A673 (cell line): ENCODE measurements around the gene CBX2. TPM values are rescaled to one million over a fixed set of nuclear protein-coding genes. Genes with fewer than 3 reads are reported as not detected.

Source experiments
- BruUV-seq: library from RNA; stranded (reverse); fragments of 400-500 nt; replicated peaks from 2 replicates; lab custom pipeline; 2021; lab: Mats Ljungman, UMichigan
- CTCF ChIA-PET: fragments of 300-600 bp; sonication (Branson Sonifier 250); formaldehyde crosslinking; loops from one replicate; lab custom pipeline; 2022; ENCODE audit warnings: antibody characterized with exemption; lab: Charles Lee
- POLR2A ChIA-PET: fragments of 300-600 bp; sonication (Branson Sonifier 250); formaldehyde crosslinking; loops from one replicate; lab custom pipeline; 2022; ENCODE audit warnings: antibody characterized with exemption; ENCODE audit not compliant: low non-redundant PET; lab: Charles Lee
- DNase-seq: peaks from one replicate; pipeline ENCODE4 v3.0.0-alpha.2; 2015; ENCODE audit warnings: low spot score
- H3K27ac ChIP-seq: fragments of 200-600 bp; sonication (generic); 2 replicates; pipeline ENCODE4 v1.5.1; 2016; ENCODE audit warnings: mixed run types, low read depth, mild to moderate bottlenecking, mixed read lengths, antibody characterized with exemption, low read length; ENCODE audit not compliant: poor library complexity, severe bottlenecking
- H3K27me3 ChIP-seq: fragments of 200-600 bp; sonication (generic); replicated peaks from 2 replicates; pipeline ENCODE4 v1.6.1; 2017; ENCODE audit warnings: mixed run types, low read depth, mild to moderate bottlenecking, mixed read lengths, antibody characterized with exemption, low read length; ENCODE audit not compliant: insufficient read depth, poor library complexity
- H3K36me3 ChIP-seq: fragments of 200-600 bp; sonication (generic); 2 replicates; pipeline ENCODE4 v1.6.1; 2016; ENCODE audit warnings: mixed run types, mild to moderate bottlenecking, mixed read lengths, antibody characterized with exemption, low read length; ENCODE audit not compliant: insufficient read depth, poor library complexity, severe bottlenecking
- H3K4me1 ChIP-seq: fragments of 200-600 bp; sonication (generic); 2 replicates; pipeline ENCODE4 v1.6.1; 2017; ENCODE audit warnings: mixed run types, mild to moderate bottlenecking, mixed read lengths, antibody characterized with exemption, low read length; ENCODE audit not compliant: insufficient read depth, poor library complexity, severe bottlenecking
- H3K4me3 ChIP-seq: fragments of 200-600 bp; sonication (generic); 2 replicates; pipeline ENCODE4 v1.5.1; 2016; ENCODE audit warnings: low read depth, mixed run types, mild to moderate bottlenecking, mixed read lengths, low read length; ENCODE audit not compliant: poor library complexity, severe bottlenecking
- H3K9me3 ChIP-seq: fragments of 200-600 bp; sonication (generic); 2 replicates; pipeline ENCODE4 v1.6.1; 2016; ENCODE audit warnings: mixed run types, low read depth, mild to moderate bottlenecking, mixed read lengths, antibody characterized with exemption, low read length; ENCODE audit not compliant: poor library complexity, severe bottlenecking
- CTCF ChIP-seq: fragments of 300-800, 200-600 bp; sonication (generic); conservative IDR thresholded peaks from 2 replicates; pipeline ENCODE4 v1.5.1; 2017; ENCODE audit warnings: low read depth, mild to moderate bottlenecking, antibody characterized with exemption, low read length, moderate library complexity, mixed read lengths
- EZH2 ChIP-seq: fragments of 200-600 bp; sonication (generic); IDR thresholded peaks from 2 replicates; pipeline ENCODE4 v1.6.1; 2017; ENCODE audit warnings: borderline replicate concordance, low read depth, mild to moderate bottlenecking, mixed read lengths, antibody characterized with exemption, low read length; ENCODE audit not compliant: poor library complexity, severe bottlenecking
- intact Hi-C: fragments of 100-400 bp; cut with micrococcal nuclease; formaldehyde crosslinking; loops from one replicate; pipeline ENCODE4 v1.10.0; 2022; ENCODE audit not compliant: unreplicated experiment
- total RNA-seq: library from RNA; stranded (reverse); gene quantifications from 2 replicates; pipeline ENCODE4 v1.2.3, GENCODE V29; 2021

CBX2 gene
- total RNA-seq, 1 experiment from 2014 or later, result 59.5 TPM

GRCh38 chr17:79735096-79735495 lies 42.9 kb upstream of the CBX2 start:
- Histone ChIP-seq H3K27ac (no peak overlapping the region), H3K4me3 (no peak overlapping the region), H3K9me3 (no peaks in the 10 kb centered on the region), H3K27me3 (no peaks in the 10 kb centered on the region), H3K4me1 (no peaks in the 10 kb centered on the region), H3K36me3 (no peaks in the 10 kb centered on the region)
- CTCF ChIA-PET, result no interaction called here
- POLR2A ChIA-PET, result no interaction called here
- intact Hi-C loops, result no loop called here
- no TSS peak for BruUV-seq
- DNase-seq, result no peak
- TF ChIP-seq CTCF (no peak), EZH2 (no peak)

DNA sequence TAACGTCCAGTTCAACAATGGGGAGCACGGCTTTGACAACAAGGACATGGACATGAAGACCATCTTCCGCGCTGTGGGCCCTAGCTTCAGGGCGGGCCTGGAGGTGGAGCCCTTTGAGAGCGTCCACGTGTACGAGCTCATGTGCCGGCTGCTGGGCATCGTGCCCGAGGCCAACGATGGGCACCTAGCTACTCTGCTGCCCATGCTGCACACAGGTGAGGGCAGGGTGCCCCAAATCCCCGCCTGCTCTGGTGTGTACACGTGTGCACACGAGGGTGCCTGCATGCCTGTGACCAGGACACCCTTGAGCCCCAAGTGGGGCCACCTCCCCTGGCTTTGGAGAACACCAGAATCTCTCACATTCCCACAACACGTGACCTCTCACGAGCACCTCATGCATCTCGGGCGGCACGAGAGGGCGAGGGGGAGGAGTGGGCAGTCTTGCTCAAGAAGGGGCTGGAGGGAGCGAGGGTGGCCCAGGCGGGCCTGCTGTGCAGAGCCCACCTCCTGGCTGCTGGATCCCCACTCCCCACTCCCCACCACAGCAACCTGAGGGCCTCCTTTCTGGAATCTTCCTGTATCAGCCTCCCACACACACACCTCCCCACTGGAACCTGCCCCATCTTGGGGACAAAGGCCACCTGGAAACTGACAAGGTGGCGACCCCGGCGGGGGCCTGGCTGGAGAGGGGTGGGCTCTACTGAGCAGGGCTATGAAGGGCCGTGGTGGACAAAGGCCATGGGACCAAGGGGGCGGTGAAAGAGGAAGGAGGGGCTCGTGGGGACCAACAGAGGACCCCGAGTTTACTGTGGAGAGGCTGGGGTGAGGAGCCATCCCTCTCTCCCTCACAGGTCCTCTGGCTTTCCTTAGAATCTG lies 40.7 kb upstream of the CBX2 start:
- H3K27ac ChIP-seq, result no peak overlapping the region
- no peaks in the 10 kb centered on the region for H3K9me3 ChIP-seq
- POLR2A ChIA-PET, result no interaction called here
- no peaks in the 10 kb centered on the region for H3K27me3 ChIP-seq
- TF ChIP-seq CTCF (no peak), EZH2 (no peak)
- no TSS peak for BruUV-seq
- H3K4me3 ChIP-seq, result no peak overlapping the region
- H3K36me3 ChIP-seq, result no peaks in the 10 kb centered on the region
- intact Hi-C loops, result no loop called here
- CTCF ChIA-PET, result no interaction called here
- DNase-seq, result no peak
- H3K4me1 ChIP-seq, result peaks cover 6% of the 10 kb centered on the region

GRCh38 chr17:79737922-79738578 lies 39.9 kb upstream of the CBX2 start:
- no peak for DNase-seq
- no peak for TF ChIP-seq EZH2
- TF ChIP-seq CTCF, result no peak
- no peaks in the 10 kb centered on the region for H3K27me3 ChIP-seq
- POLR2A ChIA-PET, result no interaction called here
- H3K27ac ChIP-seq, result no peak overlapping the region
- CTCF ChIA-PET, result interaction anchor here (0.7 kb wide), 1 partner anchor 794 kb away, joined by 4 read pairs; no protein-coding TSS in a partner anchor
- BruUV-seq, result no TSS peak
- intact Hi-C loops, result no loop called here
- H3K36me3 ChIP-seq, result no peaks in the 10 kb centered on the region
- no peaks in the 10 kb centered on the region for H3K9me3 ChIP-seq
- no peak overlapping the region for H3K4me3 ChIP-seq
- peaks cover 8% of the 10 kb centered on the region for H3K4me1 ChIP-seq
